Mesenchymal stem cell (in vitro differentiated cells and primary cell): Measurements from ENCODE around the gene SGPP2.

ENCODE experiments used
- DNase-seq: peaks from one replicate; pipeline ENCODE4 v3.0.0-alpha.2; 2013
- H2AFZ ChIP-seq: one replicate; pipeline ENCODE4 v1.6.1; 2013; ENCODE audit warnings: low read depth, mild to moderate bottlenecking, control low read depth, inconsistent platforms, low read length, moderate library complexity
- H2AK5ac ChIP-seq: 2 replicates; pipeline ENCODE4 v1.6.1; 2013; ENCODE audit warnings: low read length, moderate library complexity, mild to moderate bottlenecking, inconsistent platforms; ENCODE audit not compliant: severe bottlenecking
- H2BK120ac ChIP-seq: one replicate; pipeline ENCODE4 v1.6.1; 2013; ENCODE audit warnings: low read depth, mild to moderate bottlenecking, inconsistent platforms, low read length, moderate library complexity
- H2BK12ac ChIP-seq, 2 experiments: one replicate each; pipeline ENCODE4 v1.6.1; 2013; ENCODE audit warnings: inconsistent platforms in 2 of 2, low read length in 2 of 2, mild to moderate bottlenecking in 2 of 2, moderate library complexity in 2 of 2, control low read depth in 1 of 2
- H2BK15ac ChIP-seq: one replicate; pipeline ENCODE4 v1.6.1; 2013; ENCODE audit warnings: mild to moderate bottlenecking, low read depth, inconsistent platforms; ENCODE audit not compliant: poor library complexity, severe bottlenecking
- H2BK5ac ChIP-seq: 2 replicates; pipeline ENCODE4 v1.6.1; 2013; ENCODE audit warnings: low read depth, mild to moderate bottlenecking, low read length, control low read depth, inconsistent platforms; ENCODE audit not compliant: poor library complexity, severe bottlenecking
- H3K14ac ChIP-seq, 2 experiments: one replicate each; pipeline ENCODE4 v1.6.1; 2013; ENCODE audit warnings: inconsistent platforms in 2 of 2, low read length in 2 of 2, control low read depth in 1 of 2, mild to moderate bottlenecking in 1 of 2, moderate library complexity in 1 of 2
- H3K18ac ChIP-seq, 2 experiments: one replicate each; pipeline ENCODE4 v1.6.1; 2013; ENCODE audit warnings: inconsistent platforms in 2 of 2, low read length in 2 of 2, control low read depth in 1 of 2, low read depth in 1 of 2, mild to moderate bottlenecking in 1 of 2
- H3K23ac ChIP-seq, 2 experiments: one replicate each; pipeline ENCODE4 v1.6.1; 2013; ENCODE audit warnings: inconsistent platforms in 2 of 2, low read length in 2 of 2, mild to moderate bottlenecking in 2 of 2, moderate library complexity in 2 of 2, control low read depth in 1 of 2
- H3K27ac ChIP-seq: 2 replicates; pipeline ENCODE4 v1.5.1; 2013; ENCODE audit warnings: mild to moderate bottlenecking, moderate library complexity, low read length, control low read depth, inconsistent platforms; ENCODE audit not compliant: poor library complexity, severe bottlenecking
- H3K27me3 ChIP-seq, 2 experiments: 2 replicates each; pipeline versions ENCODE4 v1.6.1 to v1.7.0; 2013; ENCODE audit warnings: low read length in 2 of 2, mild to moderate bottlenecking in 2 of 2, moderate library complexity in 2 of 2, control low read depth in 1 of 2, inconsistent platforms in 1 of 2; ENCODE audit not compliant: control insufficient read depth in 1 of 2, insufficient read depth in 1 of 2
- H3K36me3 ChIP-seq, 2 experiments: 2 replicates each; pipeline versions ENCODE4 v1.6.1 to v1.7.0; 2013; ENCODE audit warnings: low read length in 2 of 2, control low read depth in 1 of 2, inconsistent platforms in 1 of 2, low read depth in 1 of 2, mild to moderate bottlenecking in 1 of 2; ENCODE audit not compliant: insufficient read depth in 2 of 2, control insufficient read depth in 1 of 2
- H3K4ac ChIP-seq, 2 experiments: one replicate each; pipeline ENCODE4 v1.6.1; 2013; ENCODE audit warnings: inconsistent platforms in 2 of 2, low read length in 2 of 2, mild to moderate bottlenecking in 2 of 2, moderate library complexity in 2 of 2, control low read depth in 1 of 2, low read depth in 1 of 2
- H3K4me1 ChIP-seq: 2 replicates; pipeline ENCODE4 v1.6.1; 2013; ENCODE audit warnings: low read depth, low read length, control low read depth; ENCODE audit not compliant: control insufficient read depth, insufficient read depth
- H3K4me2 ChIP-seq: 2 replicates; pipeline ENCODE4 v1.6.1; 2013; ENCODE audit warnings: low read length, mild to moderate bottlenecking, inconsistent platforms; ENCODE audit not compliant: poor library complexity, severe bottlenecking
- H3K4me3 ChIP-seq, 2 experiments: 2 replicates each; pipeline versions ENCODE4 v1.5.1 to v1.7.0; 2013; ENCODE audit warnings: low read length in 2 of 2, mild to moderate bottlenecking in 2 of 2, control low read depth in 1 of 2, low read depth in 1 of 2; ENCODE audit not compliant: insufficient read depth in 1 of 2
- H3K79me1 ChIP-seq: replicated peaks from 2 replicates; pipeline ENCODE4 v1.6.1; 2013; ENCODE audit warnings: mild to moderate bottlenecking, control low read depth, low read length, inconsistent platforms; ENCODE audit not compliant: poor library complexity, severe bottlenecking
- H3K9ac ChIP-seq: 2 replicates; pipeline ENCODE4 v1.7.0; 2013; ENCODE audit warnings: mild to moderate bottlenecking, low read length, moderate library complexity
- H3K9me3 ChIP-seq: 2 replicates; pipeline ENCODE4 v1.7.0; 2013; ENCODE audit warnings: mild to moderate bottlenecking, low read length; ENCODE audit not compliant: control insufficient read depth
- H4K8ac ChIP-seq: one replicate; pipeline ENCODE4 v1.6.1; 2013; ENCODE audit warnings: inconsistent platforms, mild to moderate bottlenecking, low read length, moderate library complexity
- H4K91ac ChIP-seq: one replicate; pipeline ENCODE4 v1.6.1; 2013; ENCODE audit warnings: mild to moderate bottlenecking, low read length, inconsistent platforms
- WGBS: methylation state at CpG from one replicate; pipeline ENCODE4 v1.1.7; 2013; ENCODE audit warnings: mixed read lengths; 5-methylcytosine and 5-hydroxymethylcytosine counted together

SGPP2 gene

GRCh38 chr2:222547083-222547482, 122.7 kb downstream of the SGPP2 start:
- no peak overlapping the region for H2BK5ac ChIP-seq
- H3K79me1 ChIP-seq: no peaks in the 10 kb centered on the region
- peaks cover 8 to 10% of the 10 kb centered on the region in 2 experiments for H3K27me3 ChIP-seq
- H3K4me1 ChIP-seq: no peaks in the 10 kb centered on the region
- peak overlapping the region in 1 of 2 experiments; percentile 50 for H3K4ac ChIP-seq
- H2BK120ac ChIP-seq: no peak overlapping the region
- WGBS: 94% methylated on average over 4 of the region's 5 CpGs
- peak overlapping the region in 1 of 2 experiments; percentile 19 for H3K18ac ChIP-seq
- H2BK15ac ChIP-seq: no peak overlapping the region
- H3K4me3 ChIP-seq: no peak overlapping the region
- no peak overlapping the region for H4K91ac ChIP-seq
- no peak overlapping the region for H2BK12ac ChIP-seq
- no peak overlapping the region for H3K9ac ChIP-seq
- H3K9me3 ChIP-seq: no peaks in the 10 kb centered on the region
- H3K14ac ChIP-seq: no peak overlapping the region
- no peak overlapping the region for H3K27ac ChIP-seq
- no peak overlapping the region for H4K8ac ChIP-seq
- no peak overlapping the region for H2AK5ac ChIP-seq
- H3K23ac ChIP-seq: no peak overlapping the region
- no peak for DNase-seq
- no peak overlapping the region for H3K4me2 ChIP-seq
- H3K36me3 ChIP-seq: no peaks in the 10 kb centered on the region
- no peak overlapping the region for H2AFZ ChIP-seq

DNA sequence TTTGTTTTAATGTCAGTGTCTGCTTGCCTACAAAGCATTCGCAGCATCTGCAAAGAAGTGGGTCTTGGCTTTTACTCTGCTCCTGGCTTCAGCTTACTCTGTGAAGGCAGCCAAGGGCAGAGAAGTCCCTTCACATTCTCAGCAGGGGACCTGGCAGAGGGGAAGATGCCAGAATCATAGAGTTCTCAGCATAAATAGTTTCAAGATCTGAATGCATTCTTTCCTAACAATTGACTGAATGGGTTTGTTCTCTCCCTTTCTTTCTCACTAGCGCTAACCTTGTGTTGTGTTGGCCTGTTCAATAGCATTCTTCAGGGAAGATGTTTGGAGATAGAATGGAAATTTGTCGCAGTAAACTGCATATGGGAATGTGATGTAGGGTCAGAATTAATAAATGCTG, 124.6 kb downstream of the SGPP2 start:
- H3K79me1 ChIP-seq: no peaks in the 10 kb centered on the region
- H3K27me3 ChIP-seq: peaks cover 12 to 17% of the 10 kb centered on the region in 2 experiments
- H4K8ac ChIP-seq: no peak overlapping the region
- no peak overlapping the region for H2BK15ac ChIP-seq
- no peaks in the 10 kb centered on the region for H3K4me1 ChIP-seq
- no peak overlapping the region for H3K4ac ChIP-seq
- H3K4me2 ChIP-seq: no peak overlapping the region
- H3K27ac ChIP-seq: no peak overlapping the region
- H3K9ac ChIP-seq: no peak overlapping the region
- WGBS: 58% methylated on average over 3 of the region's 3 CpGs
- no peak overlapping the region for H2BK120ac ChIP-seq
- DNase-seq: no peak
- H3K4me3 ChIP-seq: no peak overlapping the region
- H3K36me3 ChIP-seq: no peaks in the 10 kb centered on the region
- no peak overlapping the region for H4K91ac ChIP-seq
- no peak overlapping the region for H2AFZ ChIP-seq
- no peak overlapping the region for H2BK12ac ChIP-seq
- H2AK5ac ChIP-seq: no peak overlapping the region
- no peak overlapping the region for H2BK5ac ChIP-seq
- H3K9me3 ChIP-seq: no peaks in the 10 kb centered on the region
- H3K18ac ChIP-seq: peak overlapping the region in 1 of 2 experiments; percentile 43
- no peak overlapping the region for H3K14ac ChIP-seq
- H3K23ac ChIP-seq: no peak overlapping the region

- H3K14ac ChIP-seq: no peak overlapping the region
- peaks cover 14 to 23% of the 10 kb centered on the region in 2 experiments for H3K27me3 ChIP-seq
- WGBS: 80% methylated on average over 5 of the region's 7 CpGs
- no peak overlapping the region for H4K91ac ChIP-seq
- H2BK15ac ChIP-seq: no peak overlapping the region
- no peaks in the 10 kb centered on the region for H3K79me1 ChIP-seq
- H4K8ac ChIP-seq: no peak overlapping the region
- no peak for DNase-seq
- no peak overlapping the region for H3K4ac ChIP-seq
- no peak overlapping the region for H3K9ac ChIP-seq
- no peak overlapping the region for H3K4me2 ChIP-seq
- no peaks in the 10 kb centered on the region for H3K36me3 ChIP-seq
- H3K4me3 ChIP-seq: no peak overlapping the region
- H2BK120ac ChIP-seq: no peak overlapping the region
- H3K18ac ChIP-seq: no peak overlapping the region
- no peaks in the 10 kb centered on the region for H3K4me1 ChIP-seq
- no peak overlapping the region for H3K27ac ChIP-seq
- no peak overlapping the region for H2BK12ac ChIP-seq
- no peaks in the 10 kb centered on the region for H3K9me3 ChIP-seq
- no peak overlapping the region for H2BK5ac ChIP-seq
- H3K23ac ChIP-seq: no peak overlapping the region
- H2AK5ac ChIP-seq: no peak overlapping the region
- no peak overlapping the region for H2AFZ ChIP-seq
Observed at GRCh38 chr2:222554517-222554916, 130.2 kb downstream of the SGPP2 start.

GRCh38 chr2:222561151-222561550, 136.8 kb downstream of the SGPP2 start:
- Histone ChIP-seq H2BK5ac (no peak overlapping the region), H2AFZ (no peak overlapping the region), H4K8ac (no peak overlapping the region), H4K91ac (no peak overlapping the region), H3K4ac (no peak overlapping the region), H2BK120ac (no peak overlapping the region), H3K4me3 (no peak overlapping the region), H3K4me2 (no peak overlapping the region), H3K4me1 (peaks cover 2% of the 10 kb centered on the region), H3K36me3 (peaks cover under 1 to 24% of the 10 kb centered on the region in 2 experiments), H3K14ac (no peak overlapping the region), H3K79me1 (no peaks in the 10 kb centered on the region), H3K18ac (no peak overlapping the region), H3K27ac (no peak overlapping the region), H2AK5ac (no peak overlapping the region), H3K27me3 (no peaks in the 10 kb centered on the region), H3K9ac (no peak overlapping the region), H3K23ac (no peak overlapping the region), H2BK15ac (no peak overlapping the region), H3K9me3 (no peaks in the 10 kb centered on the region), H2BK12ac (no peak overlapping the region)
- no peak for DNase-seq
- WGBS: 100% methylated on average over 4 of the region's 4 CpGs
